IPS-20b (cell line): ENCODE measurements around the gene AGRP.

Source experiments
- H3K27ac ChIP-seq: one replicate; pipeline ENCODE4 v1.5.1; 2013; ENCODE audit warnings: low read length
- H3K27me3 ChIP-seq: 2 replicates; pipeline ENCODE4 v1.6.1; 2013; ENCODE audit warnings: mild to moderate bottlenecking, low read length, inconsistent platforms; ENCODE audit not compliant: insufficient read depth
- H3K36me3 ChIP-seq: 2 replicates; pipeline ENCODE4 v1.6.1; 2013; ENCODE audit warnings: low read depth, mild to moderate bottlenecking, inconsistent platforms, low read length, moderate library complexity; ENCODE audit not compliant: insufficient read depth
- H3K4me1 ChIP-seq: 2 replicates; pipeline ENCODE4 v1.6.1; 2013; ENCODE audit warnings: mild to moderate bottlenecking, control low read depth, inconsistent platforms, low read length, moderate library complexity; ENCODE audit not compliant: insufficient read depth
- H3K4me3 ChIP-seq: 2 replicates; pipeline ENCODE4 v1.5.1; 2013; ENCODE audit warnings: mild to moderate bottlenecking, low read length, inconsistent platforms
- H3K9ac ChIP-seq: 2 replicates; pipeline ENCODE4 v1.6.1; 2013; ENCODE audit warnings: low read depth, mild to moderate bottlenecking, inconsistent platforms, low read length, moderate library complexity
- H3K9me3 ChIP-seq: 2 replicates; pipeline ENCODE4 v1.6.1; 2013; ENCODE audit warnings: mild to moderate bottlenecking, low read depth, low read length, inconsistent platforms; ENCODE audit not compliant: insufficient read depth

AGRP gene

GRCh38 chr16:67438098-67438791 lies 45.1 kb downstream of the AGRP start:
- H3K4me1 ChIP-seq, result peaks cover 3% of the 10 kb centered on the region; the same call in 1 of the 2 replicates
- H3K36me3 ChIP-seq, result peaks cover 20% of the 10 kb centered on the region
- H3K27me3 ChIP-seq, result no peaks in the 10 kb centered on the region
- no peak overlapping the region for H3K9ac ChIP-seq
- H3K9me3 ChIP-seq, result no peaks in the 10 kb centered on the region
- H3K4me3 ChIP-seq, result no peak overlapping the region
- no peak overlapping the region for H3K27ac ChIP-seq

- H3K9me3 ChIP-seq, result no peaks in the 10 kb centered on the region
- no peaks in the 10 kb centered on the region for H3K27me3 ChIP-seq
- no peak overlapping the region for H3K27ac ChIP-seq
- H3K4me3 ChIP-seq, result no peak overlapping the region
- peaks cover 10% of the 10 kb centered on the region; the same call in 1 of the 2 replicates for H3K4me1 ChIP-seq
- H3K36me3 ChIP-seq, result peaks cover 20% of the 10 kb centered on the region
- H3K9ac ChIP-seq, result no peak overlapping the region
Measured at GRCh38 chr16:67437513-67437912, 45.8 kb downstream of the AGRP start.

GRCh38 chr16:67436640-67437193 lies 46.6 kb downstream of the AGRP start:
- Histone ChIP-seq H3K27ac (no peak overlapping the region), H3K9ac (no peak overlapping the region), H3K4me1 (peaks cover 13% of the 10 kb centered on the region; the same call in 1 of the 2 replicates), H3K36me3 (peaks cover 20% of the 10 kb centered on the region), H3K4me3 (no peak overlapping the region), H3K27me3 (0 out of 2 replicates have a peak, but pooled peaks cover 2% of the 10 kb centered on the region), H3K9me3 (no peaks in the 10 kb centered on the region)

GRCh38 chr16:67435758-67436164 lies 47.6 kb downstream of the AGRP start:
- no peak overlapping the region for H3K27ac ChIP-seq
- peaks cover 20% of the 10 kb centered on the region for H3K36me3 ChIP-seq
- peaks cover 13% of the 10 kb centered on the region; the same call in 1 of the 2 replicates for H3K4me1 ChIP-seq
- H3K9me3 ChIP-seq, result no peaks in the 10 kb centered on the region
- no peak overlapping the region for H3K4me3 ChIP-seq
- H3K27me3 ChIP-seq, result peaks cover 6% of the 10 kb centered on the region; the same call in 1 of the 2 replicates
- no peak overlapping the region for H3K9ac ChIP-seq

GRCh38 chr16:67433131-67433719 lies 50.1 kb downstream of the AGRP start:
- no peak overlapping the region for H3K27ac ChIP-seq
- peak overlapping the region; percentile 89; the same call in 1 of the 2 replicates for H3K4me3 ChIP-seq
- peaks cover 15% of the 10 kb centered on the region for H3K36me3 ChIP-seq
- H3K9me3 ChIP-seq, result no peaks in the 10 kb centered on the region
- peaks cover 30% of the 10 kb centered on the region for H3K27me3 ChIP-seq
- H3K4me1 ChIP-seq, result peaks cover 19% of the 10 kb centered on the region; the same call in 1 of the 2 replicates
- peak overlapping the region; percentile 73 for H3K9ac ChIP-seq
